GM21528 (cell line): Measurements from ENCODE around the gene FPGT.
A peak's percentile ranks its signal among the peaks of the same experiment; 100 is the strongest.
"Not testable (repeated sequence)": the region's sequence is repeated elsewhere in the genome, so short reads cannot be mapped to it uniquely, and the experiment has no call there.

ENCODE experiments used
- ATAC-seq: cut with Tn5 transposase; IDR thresholded peaks from one replicate; pipeline ENCODE4 v1.9.1; 2021; ENCODE audit warnings: mild to moderate bottlenecking, moderate library complexity; ENCODE audit not compliant: unreplicated experiment, low FRiP score

The FPGT gene

GRCh38 chr1:74197657-74198552 lies at the start of gene FPGT, which contains the start of gene LRRIQ3:
FPGT (plus strand) TSS chr1:74198242; CDS start chr1:74198279, 37 bp downstream.
LRRIQ3 (minus strand) TSS chr1:74198176; CDS start chr1:74183684, 14,492 bp downstream.
- ATAC-seq: peak; percentile 97

- no peak for ATAC-seq
Observed at GRCh38 chr1:74160046-74160445, 38.0 kb upstream of the FPGT start.

- no peak for ATAC-seq
Observed at GRCh38 chr1:74161497-74161896, 36.5 kb upstream of the FPGT start.

- ATAC-seq: no peak
Observed at GRCh38 chr1:74162333-74162732, 35.7 kb upstream of the FPGT start.

- not testable (repeated sequence) for ATAC-seq
Observed at GRCh38 chr1:74174423-74174822, 23.6 kb upstream of the FPGT start.

- ATAC-seq: no peak
Observed at GRCh38 chr1:74180490-74180889, 17.6 kb upstream of the FPGT start.

GRCh38 chr1:74193908-74194307 lies 4.1 kb upstream of the FPGT start:
- no peak for ATAC-seq

- ATAC-seq: no peak
Observed at GRCh38 chr1:74195339-74195738, 2.7 kb upstream of the FPGT start.

GRCh38 chr1:74197255-74197654 lies 787 bp upstream of the FPGT start:
- no peak for ATAC-seq

- ATAC-seq: no peak
Observed at GRCh38 chr1:74199504-74199903, 1.5 kb downstream of the FPGT start.

GRCh38 chr1:74205266-74205665 lies 7.2 kb downstream of the FPGT start:
- no peak for ATAC-seq

- no peak for ATAC-seq
Observed at GRCh38 chr1:74215229-74215628, 17.2 kb downstream of the FPGT start.

- ATAC-seq: no peak
Observed at GRCh38 chr1:74222701-74223100, 24.7 kb downstream of the FPGT start.

GRCh38 chr1:74223453-74223852 lies 25.4 kb downstream of the FPGT start:
- ATAC-seq: no peak

- no peak for ATAC-seq
Observed at GRCh38 chr1:74235153-74235552, 37.1 kb downstream of the FPGT start, which contains the start of gene TNNI3K. TNNI3K (plus strand) TSS chr1:74235387; CDS start chr1:74235452, 65 bp downstream.

- ATAC-seq: no peak
Observed at GRCh38 chr1:74236440-74236839, 38.4 kb downstream of the FPGT start.

- no peak for ATAC-seq
Observed at GRCh38 chr1:74237035-74237434, 39.0 kb downstream of the FPGT start.

- no peak for ATAC-seq
Observed at GRCh38 chr1:74237787-74238186, 39.7 kb downstream of the FPGT start.

GRCh38 chr1:74245168-74245772 lies 47.2 kb downstream of the FPGT start:
- ATAC-seq: no peak

GRCh38 chr1:74246315-74246714 lies 48.3 kb downstream of the FPGT start:
- no peak for ATAC-seq

- no peak for ATAC-seq
Observed at GRCh38 chr1:74247881-74248528, 50.0 kb downstream of the FPGT start.
